Liver (tissue), 3 donors: ENCODE data around the gene SURF2.

Experiments
- FOXA1 ChIP-seq: IDR thresholded peaks from 2 replicates; pipeline ENCODE4 v1.6.1; 2016; ENCODE audit warnings: antibody characterized with exemption
- JUND ChIP-seq, 2 donors: IDR thresholded peaks; 2 replicates each; pipeline ENCODE4 v1.6.1; 2016; ENCODE audit warnings: antibody characterized with exemption in 2 of 2
- RAD21 ChIP-seq, 2 donors: IDR thresholded peaks; 2 replicates each; pipeline ENCODE4 v1.6.1; 2016; ENCODE audit warnings: antibody characterized with exemption in 2 of 2, mild to moderate bottlenecking in 2 of 2
- SP1 ChIP-seq: IDR thresholded peaks from 2 replicates; pipeline ENCODE4 v1.6.1; 2018; ENCODE audit warnings: antibody characterized with exemption, mild to moderate bottlenecking
- TAF1 ChIP-seq: conservative IDR thresholded peaks from 2 replicates; pipeline ENCODE4 v1.6.1; 2016; ENCODE audit warnings: antibody characterized with exemption, mild to moderate bottlenecking
- YY1 ChIP-seq: IDR thresholded peaks from 2 replicates; pipeline ENCODE4 v1.6.1; 2016; ENCODE audit warnings: antibody characterized with exemption, mild to moderate bottlenecking
- TF ChIP-seq, protein P1 (sequence below): fragments of 150-350 bp; IDR thresholded peaks from 2 replicates; pipeline ENCODE4 v1.5.1; 2017; ENCODE audit warnings: improper control_type of control experiment, low read depth, low read length; ENCODE audit not compliant: missing input control
- donor health status: healthy.
- donor health status: healthy.

DNA sequence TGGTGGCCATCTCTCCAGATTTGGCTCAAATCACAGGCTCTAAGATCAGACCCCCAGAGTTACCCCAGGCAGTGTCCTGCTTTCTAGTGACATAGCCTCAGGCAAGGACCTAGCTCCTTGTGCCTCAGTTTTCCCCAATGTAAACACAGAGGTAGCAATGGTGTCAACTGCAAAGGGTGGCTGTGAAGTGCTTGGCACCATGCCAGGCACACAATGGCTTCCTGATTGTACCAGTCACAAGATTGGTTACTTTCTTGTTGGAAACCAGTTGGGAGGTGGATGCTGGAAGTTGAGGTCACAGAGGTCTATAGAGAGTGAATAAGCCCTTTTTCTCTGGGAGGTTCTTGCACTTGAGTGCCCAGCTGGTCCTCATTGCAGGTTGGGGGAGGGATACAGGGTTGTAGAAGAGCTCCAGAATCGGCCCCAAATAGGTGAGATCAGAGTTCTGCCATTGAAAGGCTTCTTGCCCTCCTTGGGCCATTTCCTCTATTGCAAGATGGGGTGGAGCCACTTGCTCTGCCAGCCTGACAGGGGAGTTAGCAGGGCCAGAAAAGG, 22.1 kb downstream of the SURF2 start:
- TF ChIP-seq TAF1 (no peak), YY1 (no peak), SP1 (no peak), FOXA1 (no peak), RAD21 (IDR thresholded peaks at IDR 0.05) (no peak), JUND (IDR thresholded peaks at IDR 0.05) (no peak)
- TF ChIP-seq, protein P1, sequence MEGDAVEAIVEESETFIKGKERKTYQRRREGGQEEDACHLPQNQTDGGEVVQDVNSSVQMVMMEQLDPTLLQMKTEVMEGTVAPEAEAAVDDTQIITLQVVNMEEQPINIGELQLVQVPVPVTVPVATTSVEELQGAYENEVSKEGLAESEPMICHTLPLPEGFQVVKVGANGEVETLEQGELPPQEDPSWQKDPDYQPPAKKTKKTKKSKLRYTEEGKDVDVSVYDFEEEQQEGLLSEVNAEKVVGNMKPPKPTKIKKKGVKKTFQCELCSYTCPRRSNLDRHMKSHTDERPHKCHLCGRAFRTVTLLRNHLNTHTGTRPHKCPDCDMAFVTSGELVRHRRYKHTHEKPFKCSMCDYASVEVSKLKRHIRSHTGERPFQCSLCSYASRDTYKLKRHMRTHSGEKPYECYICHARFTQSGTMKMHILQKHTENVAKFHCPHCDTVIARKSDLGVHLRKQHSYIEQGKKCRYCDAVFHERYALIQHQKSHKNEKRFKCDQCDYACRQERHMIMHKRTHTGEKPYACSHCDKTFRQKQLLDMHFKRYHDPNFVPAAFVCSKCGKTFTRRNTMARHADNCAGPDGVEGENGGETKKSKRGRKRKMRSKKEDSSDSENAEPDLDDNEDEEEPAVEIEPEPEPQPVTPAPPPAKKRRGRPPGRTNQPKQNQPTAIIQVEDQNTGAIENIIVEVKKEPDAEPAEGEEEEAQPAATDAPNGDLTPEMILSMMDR: no peak
